SU-DHL-6 (cell line): ENCODE results near the gene BEAN1.

Experiments used
- H2AFZ ChIP-seq: fragments of 200-600 bp; sonication (generic); 2 replicates; pipeline ENCODE4 v1.6.1; 2014; ENCODE audit warnings: low read depth, mild to moderate bottlenecking, moderate library complexity, mixed read lengths, antibody characterized with exemption, low read length; ENCODE audit not compliant: severe bottlenecking
- H3F3A ChIP-seq: fragments of 200-600 bp; shearing (Covaris generic); 2 replicates; pipeline ENCODE4 v1.6.0; 2016; ENCODE audit warnings: antibody characterized with exemption, mild to moderate bottlenecking; ENCODE audit not compliant: insufficient read depth
- H3K27ac ChIP-seq: fragments of 200-600 bp; sonication (generic); 2 replicates; pipeline ENCODE4 v1.5.1; 2016; ENCODE audit warnings: low read depth, mild to moderate bottlenecking, low read length, moderate library complexity, mixed read lengths
- H3K27me3 ChIP-seq: fragments of 200-600 bp; sonication (generic), shearing (Covaris generic); 2 replicates; pipeline ENCODE4 v1.6.0; 2014; ENCODE audit warnings: mild to moderate bottlenecking, low read length
- H3K36me3 ChIP-seq: fragments of 200-600 bp; sonication (generic); 2 replicates; pipeline ENCODE4 v1.6.1; 2014; ENCODE audit warnings: mild to moderate bottlenecking, low read length, mixed read lengths
- H3K4me2 ChIP-seq: fragments of 300-600, 200-600 bp; shearing (Covaris generic), sonication (generic); 2 replicates; pipeline ENCODE4 v1.6.0; 2014; ENCODE audit warnings: low read length, low read depth, mild to moderate bottlenecking; ENCODE audit not compliant: poor library complexity, severe bottlenecking
- H3K4me3 ChIP-seq: fragments of 200-600 bp; sonication (generic); 2 replicates; pipeline ENCODE4 v1.5.1; 2014; ENCODE audit warnings: antibody characterized with exemption, low read length, mild to moderate bottlenecking, mixed read lengths; ENCODE audit not compliant: insufficient read depth, poor library complexity, severe bottlenecking
- H3K79me2 ChIP-seq: fragments of 200-600 bp; sonication (generic); 2 replicates; pipeline ENCODE4 v1.6.1; 2014; ENCODE audit warnings: mild to moderate bottlenecking, low read length, moderate library complexity; ENCODE audit not compliant: insufficient read depth
- H3K9ac ChIP-seq: fragments of 200-600 bp; sonication (generic); 2 replicates; pipeline ENCODE4 v1.7.0; 2014; ENCODE audit warnings: mild to moderate bottlenecking, low read length
- H3K9me2 ChIP-seq: fragments of 200-600 bp; sonication (generic); replicated peaks from 2 replicates; pipeline ENCODE4 v1.6.1; 2014; ENCODE audit warnings: low read length; ENCODE audit not compliant: insufficient read depth
- H3K9me3 ChIP-seq: fragments of 200-600 bp; sonication (generic); 2 replicates; pipeline ENCODE4 v1.6.1; 2014; ENCODE audit warnings: low read length, mixed read lengths; ENCODE audit not compliant: insufficient read depth
- H4K20me1 ChIP-seq: fragments of 200-600 bp; sonication (generic); 2 replicates; pipeline ENCODE4 v1.6.1; 2014; ENCODE audit warnings: low read depth, mild to moderate bottlenecking, antibody characterized with exemption, low read length, moderate library complexity, mixed read lengths
- CTCF ChIP-seq: fragments of 200-600 bp; sonication (generic); IDR thresholded peaks from one replicate; pipeline ENCODE4 v1.5.1; 2017; ENCODE audit warnings: antibody characterized with exemption, mild to moderate bottlenecking, low read length, moderate library complexity; ENCODE audit not compliant: insufficient read depth, poor library complexity, severe bottlenecking
- EZH2phosphoT487 ChIP-seq: fragments of 200-600 bp; sonication (generic), shearing (Covaris generic); conservative IDR thresholded peaks from 2 replicates; pipeline ENCODE4 v1.6.1; 2018; ENCODE audit warnings: mild to moderate bottlenecking, antibody characterized with exemption, low read length, moderate library complexity, mixed read lengths

Gene BEAN1

GRCh38 chr16:66435896-66436295 lies 8.8 kb downstream of the BEAN1 start:
- no peak overlapping the region for H3K4me3 ChIP-seq
- no peak overlapping the region for H3K4me2 ChIP-seq
- H3K27ac ChIP-seq, result no peak overlapping the region
- TF ChIP-seq EZH2phosphoT487, result no peak
- no peak for TF ChIP-seq CTCF
- H3F3A ChIP-seq, result no peaks in the 10 kb centered on the region
- H2AFZ ChIP-seq, result no peak overlapping the region
- no peaks in the 10 kb centered on the region for H3K36me3 ChIP-seq
- H3K79me2 ChIP-seq, result no peaks in the 10 kb centered on the region
- H3K27me3 ChIP-seq, result no peaks in the 10 kb centered on the region
- no peaks in the 10 kb centered on the region for H3K9me3 ChIP-seq
- no peaks in the 10 kb centered on the region for H4K20me1 ChIP-seq
- H3K9me2 ChIP-seq, result no peaks in the 10 kb centered on the region
- no peak overlapping the region for H3K9ac ChIP-seq

- H3K27ac ChIP-seq, result no peak overlapping the region
- H3K27me3 ChIP-seq, result no peaks in the 10 kb centered on the region
- no peaks in the 10 kb centered on the region for H3F3A ChIP-seq
These were observed 10.4 kb downstream of the BEAN1 start for GRCh38 chr16:66437391-66437945.

GRCh38 chr16:66438536-66438935 lies 11.4 kb downstream of the BEAN1 start:
- TF ChIP-seq CTCF (no peak), EZH2phosphoT487 (no peak)
- Histone ChIP-seq H3K9me2 (no peaks in the 10 kb centered on the region), H3K4me2 (no peak overlapping the region), H3K27ac (no peak overlapping the region), H3K27me3 (no peaks in the 10 kb centered on the region), H3K9me3 (no peaks in the 10 kb centered on the region), H3K79me2 (no peaks in the 10 kb centered on the region), H3K36me3 (no peaks in the 10 kb centered on the region), H3K4me3 (no peak overlapping the region), H2AFZ (no peak overlapping the region), H3F3A (no peaks in the 10 kb centered on the region), H3K9ac (no peak overlapping the region), H4K20me1 (no peaks in the 10 kb centered on the region)

More at GRCh38 chr16:66437391-66437945, 10.4 kb downstream of the BEAN1 start:
- Histone ChIP-seq H3K9me3 (no peaks in the 10 kb centered on the region), H3K4me2 (no peak overlapping the region), H3K9me2 (no peaks in the 10 kb centered on the region), H3K79me2 (no peaks in the 10 kb centered on the region), H3K36me3 (no peaks in the 10 kb centered on the region), H3K4me3 (no peak overlapping the region), H3K9ac (no peak overlapping the region), H2AFZ (no peak overlapping the region), H4K20me1 (no peaks in the 10 kb centered on the region)
- TF ChIP-seq EZH2phosphoT487 (no peak), CTCF (no peak)
